ENCODE measurements around the gene UROC1.

UROC1 gene

GRCh38 chr3:126530171-126531050, 12.8 kb upstream of the UROC1 start:
- peak; percentile 37 for DNase-seq

- DNase-seq = no peak
These were observed 12.1 kb upstream of the UROC1 start for GRCh38 chr3:126529585-126530170.

- DNase-seq = no peak
These were observed 11.4 kb upstream of the UROC1 start for GRCh38 chr3:126528800-126529541.

- DNase-seq = no peak
These were observed 10.8 kb upstream of the UROC1 start for GRCh38 chr3:126528419-126528799.

GRCh38 chr3:126527455-126528211, 10.1 kb upstream of the UROC1 start:
- no peak for DNase-seq

- DNase-seq = no peak
These were observed 9.4 kb upstream of the UROC1 start for GRCh38 chr3:126527006-126527405.

- no peak for DNase-seq
These were observed 9.1 kb upstream of the UROC1 start for GRCh38 chr3:126526668-126527005.

- no peak for DNase-seq
These were observed 8.5 kb upstream of the UROC1 start for GRCh38 chr3:126525853-126526667.

GRCh38 chr3:126525091-126525852, 7.7 kb upstream of the UROC1 start:
- no peak for DNase-seq

- DNase-seq = no peak
These were observed 6.9 kb upstream of the UROC1 start for GRCh38 chr3:126524429-126524988.

GRCh38 chr3:126523745-126524428, 6.3 kb upstream of the UROC1 start, which contains the start of gene CHST13:
CHST13 (plus strand) TSS chr3:126524155; CDS start chr3:126524333, 178 bp downstream.
- no peak for DNase-seq

GRCh38 chr3:126522363-126522788, 4.8 kb upstream of the UROC1 start:
- peak; percentile 45 for DNase-seq

GRCh38 chr3:126521122-126521891, 3.7 kb upstream of the UROC1 start:
- DNase-seq = no peak

GRCh38 chr3:126519506-126520455, 2.2 kb upstream of the UROC1 start:
- no peak for DNase-seq

GRCh38 chr3:126518779-126519177, 1.2 kb upstream of the UROC1 start:
- no peak for DNase-seq

- DNase-seq = no peak
These were observed 609 bp upstream of the UROC1 start for GRCh38 chr3:126517986-126518778.

- DNase-seq = no peak
These were observed 660 bp downstream of the UROC1 start for GRCh38 chr3:126516936-126517290.

Data from activated CD4-positive, alpha-beta T cell treated with anti-CD3 and anti-CD28 coated beads, Interleukin-10, Interleukin-2, amounts not matched to agents 100 ng/mL and 50 ng/mL, durations not matched to agents 16 hours and 8 hours (primary cell).